Erythroblast (primary cell): ENCODE measurements around the gene FOXJ3.

ENCODE experiments used
- DNase-seq, 2 experiments: peaks; one replicate each; lab custom pipeline; 2025; lab: John Stamatoyannopoulos, UW
- GATA1 ChIP-seq: IDR thresholded peaks from 2 replicates; pipeline ENCODE4 v1.6.1; 2011; ENCODE audit warnings: low read depth, mild to moderate bottlenecking, control low read depth, low read length, moderate library complexity
- POLR2A ChIP-seq: IDR thresholded peaks from 2 replicates; pipeline ENCODE4 v1.6.1; 2011; ENCODE audit warnings: mild to moderate bottlenecking, low read length

Gene FOXJ3

GRCh38 chr1:42173961-42174735 is 160.9 kb downstream of the FOXJ3 start:
- TF ChIP-seq POLR2A (no peak), GATA1 (no peak)
- no peak for DNase-seq

- peak; percentile 60 to 71 for DNase-seq
- TF ChIP-seq POLR2A (no peak), GATA1 (no peak)
Observed at GRCh38 chr1:42173155-42173933, 161.7 kb downstream of the FOXJ3 start.

GRCh38 chr1:42172381-42173133 is 162.5 kb downstream of the FOXJ3 start:
- no peak for DNase-seq
- no peak for TF ChIP-seq POLR2A
- TF ChIP-seq GATA1: no peak

GRCh38 chr1:42171679-42172266 is 163.3 kb downstream of the FOXJ3 start:
- DNase-seq: no peak
- TF ChIP-seq GATA1 (no peak), POLR2A (no peak)

GRCh38 chr1:42170779-42171621 is 164.0 kb downstream of the FOXJ3 start:
- DNase-seq: no peak
- TF ChIP-seq GATA1: no peak

- no peak for DNase-seq
- no peak for TF ChIP-seq GATA1
- TF ChIP-seq POLR2A: no peak
Observed at GRCh38 chr1:42168763-42169162, 166.3 kb downstream of the FOXJ3 start.

GRCh38 chr1:42168391-42168670 is 166.7 kb downstream of the FOXJ3 start:
- no peak for DNase-seq

GRCh38 chr1:42167611-42168390 is 167.2 kb downstream of the FOXJ3 start:
- no peak for TF ChIP-seq GATA1
- no peak for TF ChIP-seq POLR2A

More at GRCh38 chr1:42168391-42168670, 166.7 kb downstream of the FOXJ3 start:
- TF ChIP-seq POLR2A (no peak), GATA1 (no peak)

GRCh38 chr1:42165511-42166210 is 169.4 kb downstream of the FOXJ3 start:
- no peak for TF ChIP-seq POLR2A
- TF ChIP-seq GATA1: no peak
- DNase-seq: no peak

More at GRCh38 chr1:42167611-42168390, 167.2 kb downstream of the FOXJ3 start:
- DNase-seq: no peak

- TF ChIP-seq GATA1 (no peak), POLR2A (no peak)
- DNase-seq: no peak
Observed at GRCh38 chr1:42164551-42165420, 170.2 kb downstream of the FOXJ3 start, which contains the start of gene GUCA2A. TSS of gene GUCA2A (minus strand) at chr1:42164745. CDS start at chr1:42164712, 33 bp downstream.
